OCI-LY1 (cell line): ENCODE measurements around the gene TRNAU1AP.

ENCODE experiments used
- H2AFZ ChIP-seq: fragments of 200-600 bp; sonication (generic), shearing (Covaris generic); 2 replicates; pipeline ENCODE4 v1.6.0; 2014; ENCODE audit warnings: antibody characterized with exemption, mild to moderate bottlenecking, low read length
- H3F3A ChIP-seq: fragments of 200-600 bp; sonication (generic), shearing (Covaris generic); 2 replicates; pipeline ENCODE4 v1.6.0; 2014; ENCODE audit warnings: mild to moderate bottlenecking, antibody characterized with exemption, low read length, moderate library complexity; ENCODE audit not compliant: insufficient read depth
- H3K27ac ChIP-seq: fragments of 200-600 bp; sonication (generic); 2 replicates; pipeline ENCODE4 v1.5.1; 2014; ENCODE audit warnings: low read length, mixed run types, mild to moderate bottlenecking, low read depth; ENCODE audit not compliant: poor library complexity, severe bottlenecking
- H3K27me3 ChIP-seq: fragments of 200-600 bp; sonication (generic); 2 replicates; pipeline ENCODE4 v1.6.0; 2014; ENCODE audit warnings: antibody characterized with exemption, mild to moderate bottlenecking, low read length, moderate library complexity; ENCODE audit not compliant: insufficient read depth
- H3K36me3 ChIP-seq: fragments of 200-600 bp; sonication (generic); 2 replicates; pipeline ENCODE4 v1.6.1; 2014; ENCODE audit warnings: mild to moderate bottlenecking, antibody characterized with exemption, low read length, moderate library complexity, mixed read lengths; ENCODE audit not compliant: insufficient read depth
- H3K4me1 ChIP-seq: fragments of 200-600 bp; sonication (generic); 2 replicates; pipeline ENCODE4 v1.5.1; 2014; ENCODE audit warnings: mild to moderate bottlenecking, low read length, moderate library complexity; ENCODE audit not compliant: insufficient read depth, severe bottlenecking
- H3K4me2 ChIP-seq: fragments of 200-600 bp; sonication (generic), shearing (Covaris generic); 2 replicates; pipeline ENCODE4 v1.6.1; 2014; ENCODE audit warnings: low read length
- H3K4me3 ChIP-seq: fragments of 200-600 bp; sonication (generic); 2 replicates; pipeline ENCODE4 v1.5.1; 2014; ENCODE audit warnings: low read length, low read depth, mild to moderate bottlenecking, mixed read lengths; ENCODE audit not compliant: poor library complexity, severe bottlenecking
- H3K79me2 ChIP-seq: fragments of 200-600 bp; shearing (Covaris generic); 2 replicates; pipeline ENCODE4 v1.6.1; 2016; ENCODE audit warnings: mixed run types, low read length, mixed read lengths; ENCODE audit not compliant: insufficient read depth
- H3K9ac ChIP-seq: fragments of 200-600 bp; sonication (generic), shearing (Covaris generic); 2 replicates; pipeline ENCODE4 v1.6.1; 2014; ENCODE audit warnings: mild to moderate bottlenecking, low read length, mixed read lengths
- H3K9me2 ChIP-seq: fragments of 200-600 bp; sonication (generic), shearing (Covaris generic); 2 replicates; pipeline ENCODE4 v1.6.1; 2014; ENCODE audit warnings: low read depth, mild to moderate bottlenecking, low read length, mixed read lengths
- H3K9me3 ChIP-seq: fragments of 200-600 bp; shearing (Covaris generic); 2 replicates; pipeline ENCODE4 v1.6.1; 2014; ENCODE audit warnings: low read length, mixed read lengths
- H4K20me1 ChIP-seq: fragments of 200-600 bp; sonication (generic), shearing (Covaris generic); 2 replicates; pipeline ENCODE4 v1.6.0; 2016; ENCODE audit warnings: mild to moderate bottlenecking, low read length; ENCODE audit not compliant: insufficient read depth
- EZH2 ChIP-seq: fragments of 200-600 bp; sonication (generic), shearing (Covaris generic); IDR thresholded peaks from 2 replicates; pipeline ENCODE4 v1.8.0; 2017; ENCODE audit warnings: borderline replicate concordance, mixed run types, mild to moderate bottlenecking, antibody characterized with exemption, low read length, moderate library complexity, mixed read lengths
- TF ChIP-seq, protein P1 (sequence below): fragments of 200-600 bp; sonication (generic), shearing (Covaris generic); IDR thresholded peaks from 2 replicates; pipeline ENCODE4 v1.5.1; 2017; ENCODE audit warnings: mild to moderate bottlenecking, antibody characterized with exemption, low read length, moderate library complexity, mixed read lengths

TRNAU1AP gene

DNA sequence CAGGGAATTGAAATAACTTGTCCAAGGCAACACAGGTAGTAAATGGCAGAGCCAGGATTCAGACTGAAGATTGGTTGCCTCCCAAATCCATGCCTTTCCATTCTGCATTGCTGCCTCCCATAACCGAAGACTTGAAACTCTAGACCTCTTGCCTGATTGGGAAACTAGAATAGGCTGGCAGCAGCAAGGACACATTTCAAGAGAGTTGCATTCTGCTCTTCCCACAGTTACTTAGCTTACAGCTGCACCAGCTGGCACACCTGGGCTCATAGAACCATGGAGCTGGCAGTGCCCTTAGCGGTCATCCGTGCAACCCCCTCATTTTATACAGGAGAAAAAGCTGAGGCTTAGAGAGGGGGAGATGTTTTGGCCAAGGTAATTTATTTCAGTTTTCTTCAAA is 8.0 kb downstream of the TRNAU1AP start:
- peaks cover 78% of the 10 kb centered on the region for H3K36me3 ChIP-seq
- no peaks in the 10 kb centered on the region for H3K9me2 ChIP-seq
- no peaks in the 10 kb centered on the region for H3K4me1 ChIP-seq
- no peaks in the 10 kb centered on the region for H3F3A ChIP-seq
- H2AFZ ChIP-seq, result no peak overlapping the region
- no peaks in the 10 kb centered on the region for H3K9me3 ChIP-seq
- no peak overlapping the region for H3K4me3 ChIP-seq
- H4K20me1 ChIP-seq, result no peaks in the 10 kb centered on the region
- no peaks in the 10 kb centered on the region for H3K27me3 ChIP-seq
- H3K4me2 ChIP-seq, result no peak overlapping the region
- no peaks in the 10 kb centered on the region for H3K79me2 ChIP-seq
- no peak overlapping the region for H3K9ac ChIP-seq
- H3K27ac ChIP-seq, result no peak overlapping the region
- TF ChIP-seq, protein P1, sequence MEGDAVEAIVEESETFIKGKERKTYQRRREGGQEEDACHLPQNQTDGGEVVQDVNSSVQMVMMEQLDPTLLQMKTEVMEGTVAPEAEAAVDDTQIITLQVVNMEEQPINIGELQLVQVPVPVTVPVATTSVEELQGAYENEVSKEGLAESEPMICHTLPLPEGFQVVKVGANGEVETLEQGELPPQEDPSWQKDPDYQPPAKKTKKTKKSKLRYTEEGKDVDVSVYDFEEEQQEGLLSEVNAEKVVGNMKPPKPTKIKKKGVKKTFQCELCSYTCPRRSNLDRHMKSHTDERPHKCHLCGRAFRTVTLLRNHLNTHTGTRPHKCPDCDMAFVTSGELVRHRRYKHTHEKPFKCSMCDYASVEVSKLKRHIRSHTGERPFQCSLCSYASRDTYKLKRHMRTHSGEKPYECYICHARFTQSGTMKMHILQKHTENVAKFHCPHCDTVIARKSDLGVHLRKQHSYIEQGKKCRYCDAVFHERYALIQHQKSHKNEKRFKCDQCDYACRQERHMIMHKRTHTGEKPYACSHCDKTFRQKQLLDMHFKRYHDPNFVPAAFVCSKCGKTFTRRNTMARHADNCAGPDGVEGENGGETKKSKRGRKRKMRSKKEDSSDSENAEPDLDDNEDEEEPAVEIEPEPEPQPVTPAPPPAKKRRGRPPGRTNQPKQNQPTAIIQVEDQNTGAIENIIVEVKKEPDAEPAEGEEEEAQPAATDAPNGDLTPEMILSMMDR, result no peak
- no peak for TF ChIP-seq EZH2

DNA sequence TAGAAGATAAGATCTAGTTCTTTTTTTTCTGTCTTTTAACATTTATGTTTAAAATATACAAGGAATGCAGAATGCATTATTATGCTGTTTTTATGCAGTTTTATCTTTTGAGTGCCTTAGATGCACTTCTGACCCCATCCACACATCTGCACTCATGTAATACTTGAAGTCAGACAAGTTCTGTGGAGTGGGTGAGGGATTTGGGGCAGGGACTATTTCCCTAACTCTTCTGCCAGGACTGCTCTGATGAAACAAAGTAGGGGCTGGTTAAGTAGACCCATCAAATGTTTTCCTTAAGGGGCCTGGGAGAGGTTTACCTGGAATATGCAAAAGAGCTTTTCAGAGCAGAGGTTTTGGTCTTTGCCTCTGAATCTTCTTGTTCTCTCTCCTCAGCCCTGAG is 11.4 kb downstream of the TRNAU1AP start:
- no peaks in the 10 kb centered on the region for H4K20me1 ChIP-seq
- H3K36me3 ChIP-seq, result peaks cover 85% of the 10 kb centered on the region
- H3F3A ChIP-seq, result no peaks in the 10 kb centered on the region
- no peaks in the 10 kb centered on the region for H3K9me3 ChIP-seq
- H3K27me3 ChIP-seq, result no peaks in the 10 kb centered on the region
- no peak overlapping the region for H3K4me3 ChIP-seq
- no peak overlapping the region for H3K9ac ChIP-seq
- H3K9me2 ChIP-seq, result no peaks in the 10 kb centered on the region
- TF ChIP-seq EZH2, result no peak
- TF ChIP-seq, protein P1, result no peak
- H3K27ac ChIP-seq, result no peak overlapping the region
- no peak overlapping the region for H2AFZ ChIP-seq
- no peak overlapping the region for H3K4me2 ChIP-seq
- H3K4me1 ChIP-seq, result no peaks in the 10 kb centered on the region
- no peaks in the 10 kb centered on the region for H3K79me2 ChIP-seq

DNA sequence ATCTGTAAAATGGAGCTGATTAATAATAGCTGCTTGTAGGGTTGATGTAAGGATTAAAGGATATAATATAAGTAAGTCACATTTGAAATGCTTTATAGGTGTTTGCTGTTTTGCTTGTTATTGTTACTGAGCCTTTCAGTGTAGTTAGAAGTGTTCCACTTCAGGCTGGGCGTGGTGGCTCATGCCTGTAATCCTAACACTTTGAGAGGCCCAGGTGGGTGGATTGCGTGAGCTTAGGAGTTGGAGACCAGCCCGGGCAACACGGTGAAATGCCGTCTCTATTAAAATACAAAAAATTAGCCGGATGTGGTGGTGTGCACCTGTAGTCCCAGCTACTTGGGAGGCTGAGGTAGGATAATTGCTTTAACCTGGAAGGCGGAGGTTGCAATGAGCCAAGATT is 12.2 kb downstream of the TRNAU1AP start:
- H3K9ac ChIP-seq, result no peak overlapping the region
- H3K36me3 ChIP-seq, result peaks cover 79% of the 10 kb centered on the region
- H4K20me1 ChIP-seq, result no peaks in the 10 kb centered on the region
- H2AFZ ChIP-seq, result no peak overlapping the region
- no peaks in the 10 kb centered on the region for H3K27me3 ChIP-seq
- H3K79me2 ChIP-seq, result no peaks in the 10 kb centered on the region
- TF ChIP-seq, protein P1, result no peak
- no peak for TF ChIP-seq EZH2
- H3K4me3 ChIP-seq, result no peak overlapping the region
- no peaks in the 10 kb centered on the region for H3K9me2 ChIP-seq
- H3K4me2 ChIP-seq, result no peak overlapping the region
- H3K27ac ChIP-seq, result no peak overlapping the region
- H3F3A ChIP-seq, result no peaks in the 10 kb centered on the region
- H3K4me1 ChIP-seq, result no peaks in the 10 kb centered on the region
- H3K9me3 ChIP-seq, result no peaks in the 10 kb centered on the region
